NK-92 (cell line): ENCODE measurements around the gene PBRM1.

Source experiments
- DNase-seq: peaks from one replicate; lab custom pipeline; 2025; ENCODE audit not compliant: unreplicated experiment; lab: John Stamatoyannopoulos, UW

PBRM1 gene

DNA sequence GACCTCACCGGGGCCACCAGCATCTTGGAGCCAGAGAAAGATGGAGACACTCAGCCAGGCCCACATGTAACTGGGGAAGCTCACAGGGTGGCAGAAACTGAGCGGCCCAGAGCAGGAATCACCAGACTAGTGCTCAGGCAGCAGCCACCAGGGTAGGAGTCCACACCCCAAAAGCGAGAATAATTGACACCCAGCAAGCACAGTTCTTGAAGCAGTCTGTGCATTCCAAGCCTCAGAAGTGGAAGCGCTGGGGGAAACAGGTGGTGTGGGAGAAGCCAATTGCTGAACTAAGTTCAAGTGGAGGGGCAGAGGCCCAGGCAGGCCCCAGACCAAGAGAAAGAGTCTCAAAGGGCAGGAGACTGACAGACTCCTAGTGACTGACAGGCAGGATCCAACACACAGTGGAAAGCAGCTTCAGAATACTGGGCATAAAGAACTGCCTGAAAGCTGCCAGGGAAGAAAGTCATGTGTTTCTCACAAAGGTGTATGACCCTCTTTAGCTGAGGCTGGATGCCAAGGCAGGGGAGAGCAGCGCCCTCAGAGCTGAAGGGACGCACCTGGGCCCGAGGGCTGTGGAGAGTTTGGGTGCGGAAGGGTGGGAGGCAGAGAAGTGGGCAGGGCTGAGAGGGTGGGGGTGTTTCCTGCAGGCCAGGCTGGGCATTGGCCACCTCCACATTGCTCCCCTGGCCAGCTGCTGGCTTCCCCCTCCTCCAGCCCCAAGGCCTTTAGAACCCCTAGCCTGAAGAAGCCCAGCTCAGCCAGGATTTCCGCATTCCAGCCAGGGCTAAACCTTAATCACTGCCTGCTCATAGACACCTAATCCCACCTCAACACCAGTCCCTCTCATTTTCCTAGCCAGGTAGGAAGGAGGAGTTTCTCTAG lies 159.8 kb downstream of the PBRM1 start:
- DNase-seq: no peak

DNA sequence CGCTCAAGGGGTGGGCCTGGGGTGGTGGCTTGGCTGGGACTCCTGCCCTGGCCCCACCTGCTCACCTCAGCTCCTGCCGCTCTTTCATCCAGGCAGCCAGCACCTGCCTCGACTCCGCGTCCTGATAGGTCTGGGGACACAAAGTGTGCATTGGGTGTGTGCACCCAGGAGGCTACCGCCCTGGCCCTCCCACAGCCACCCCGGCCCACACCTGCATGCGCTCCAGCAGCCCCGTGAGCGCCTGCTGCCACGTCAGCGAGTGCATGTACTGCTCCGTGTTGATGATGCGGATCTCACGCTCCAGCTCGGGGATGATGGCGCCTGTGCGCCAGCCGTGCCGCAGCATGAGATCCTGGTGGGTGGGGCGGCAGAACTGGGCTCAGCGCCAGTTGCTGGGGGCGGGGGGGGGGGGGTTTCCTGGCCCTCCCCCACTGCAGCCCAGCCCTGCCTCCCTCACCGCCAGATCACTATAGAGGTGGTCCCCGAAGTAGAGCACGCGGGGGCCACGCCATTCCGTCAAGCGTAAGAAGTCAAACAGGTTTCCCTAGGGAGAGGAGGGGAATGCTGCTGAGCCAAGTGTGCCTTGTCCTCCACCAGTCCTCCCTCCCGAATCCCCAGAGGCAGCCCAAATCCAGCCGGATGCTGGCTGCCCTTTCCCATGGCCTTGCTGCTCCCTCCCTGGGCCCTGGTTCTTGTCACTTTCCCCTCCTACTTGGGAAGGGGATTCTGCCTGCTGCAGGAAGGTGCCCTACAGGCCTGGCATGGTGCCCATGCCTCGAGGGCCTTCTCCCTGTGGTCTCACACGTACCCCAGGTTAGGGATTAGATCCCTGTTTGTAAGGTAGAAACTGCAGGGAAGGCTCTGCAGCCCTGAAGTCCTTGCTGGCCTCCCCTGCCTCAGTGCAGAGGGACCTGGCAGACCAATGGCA lies 160.7 kb downstream of the PBRM1 start:
- DNase-seq: no peak

DNA sequence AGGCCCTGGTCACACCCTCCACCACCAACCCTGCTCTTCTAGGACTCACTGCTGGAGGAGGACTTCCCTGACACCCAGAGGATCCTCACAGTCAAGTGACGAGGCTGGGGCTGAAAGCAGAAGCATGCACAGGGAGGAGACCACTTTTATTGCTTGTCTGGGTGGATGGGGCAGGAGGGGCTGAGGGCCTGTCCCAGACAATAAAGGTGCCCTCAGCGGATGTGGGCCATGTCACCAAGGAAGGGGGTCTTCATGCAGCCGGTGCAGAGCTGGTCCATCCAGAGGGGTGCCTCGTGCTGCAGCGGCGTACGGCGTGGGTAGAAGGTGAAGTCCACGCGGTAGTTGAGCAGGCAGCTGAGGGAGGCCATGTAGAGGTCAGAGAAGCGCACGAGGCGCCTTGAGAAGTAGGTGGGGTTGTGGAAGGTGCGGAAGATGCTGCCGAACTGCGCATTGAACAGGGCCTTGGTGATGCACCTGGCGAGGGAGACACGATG lies 161.4 kb downstream of the PBRM1 start:
- no peak for DNase-seq

DNA sequence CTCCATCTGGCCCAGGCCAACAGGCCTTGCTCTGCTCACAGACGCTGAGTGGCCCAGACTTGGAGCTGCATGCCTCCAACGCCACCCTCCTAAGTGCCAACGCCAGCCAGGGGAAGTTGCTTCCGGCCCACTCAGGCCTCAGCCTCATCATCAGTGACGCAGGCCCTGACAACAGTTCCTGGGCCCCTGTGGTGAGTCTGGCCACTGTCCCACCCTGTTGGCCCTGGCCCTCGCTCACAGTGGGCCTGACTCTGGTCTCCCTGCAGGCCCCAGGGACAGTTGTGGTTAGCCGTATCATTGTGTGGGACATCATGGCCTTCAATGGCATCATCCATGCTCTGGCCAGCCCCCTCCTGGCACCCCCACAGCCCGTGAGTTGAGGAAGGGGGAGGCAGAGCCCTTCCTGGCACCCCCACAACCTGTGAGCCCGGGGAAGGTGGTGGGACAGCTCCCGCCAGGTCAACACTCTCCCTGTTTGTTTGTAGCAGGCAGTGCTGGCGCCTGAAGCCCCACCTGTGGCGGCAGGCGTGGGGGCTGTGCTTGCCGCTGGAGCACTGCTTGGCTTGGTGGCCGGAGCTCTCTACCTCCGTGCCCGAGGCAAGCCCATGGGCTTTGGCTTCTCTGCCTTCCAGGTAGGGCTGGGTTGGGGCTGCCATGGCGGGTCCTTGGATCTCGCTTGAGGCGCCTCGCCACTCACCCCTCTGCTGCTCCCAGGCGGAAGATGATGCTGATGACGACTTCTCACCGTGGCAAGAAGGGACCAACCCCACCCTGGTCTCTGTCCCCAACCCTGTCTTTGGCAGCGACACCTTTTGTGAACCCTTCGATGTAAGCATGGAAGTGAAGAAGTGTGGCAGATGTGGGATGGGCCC lies 162.1 kb downstream of the PBRM1 start:
- DNase-seq: no peak

DNA sequence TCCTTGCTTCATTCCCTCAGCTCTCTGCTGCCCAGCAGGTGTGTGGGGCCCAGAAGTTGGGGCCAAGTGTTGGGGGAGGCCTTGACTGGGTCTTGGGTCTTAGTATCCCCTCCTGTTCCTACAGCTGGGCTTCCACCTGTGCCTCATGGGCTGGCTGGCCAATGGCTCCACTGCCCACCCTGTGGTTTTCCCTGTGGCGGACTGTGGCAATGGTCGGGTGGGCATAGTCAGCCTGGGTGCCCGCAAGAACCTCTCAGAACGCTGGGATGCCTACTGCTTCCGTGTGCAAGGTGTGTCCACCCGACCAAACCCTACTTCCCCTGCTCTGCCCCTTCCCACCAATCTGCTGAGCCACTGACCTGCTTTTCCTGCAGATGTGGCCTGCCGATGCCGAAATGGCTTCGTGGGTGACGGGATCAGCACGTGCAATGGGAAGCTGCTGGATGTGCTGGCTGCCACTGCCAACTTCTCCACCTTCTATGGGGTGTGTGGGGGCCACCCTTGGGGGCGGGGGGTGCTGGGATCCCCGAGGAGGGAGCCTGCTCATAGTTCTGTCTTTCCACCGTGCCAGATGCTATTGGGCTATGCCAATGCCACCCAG lies 163.0 kb downstream of the PBRM1 start:
- DNase-seq: no peak

DNA sequence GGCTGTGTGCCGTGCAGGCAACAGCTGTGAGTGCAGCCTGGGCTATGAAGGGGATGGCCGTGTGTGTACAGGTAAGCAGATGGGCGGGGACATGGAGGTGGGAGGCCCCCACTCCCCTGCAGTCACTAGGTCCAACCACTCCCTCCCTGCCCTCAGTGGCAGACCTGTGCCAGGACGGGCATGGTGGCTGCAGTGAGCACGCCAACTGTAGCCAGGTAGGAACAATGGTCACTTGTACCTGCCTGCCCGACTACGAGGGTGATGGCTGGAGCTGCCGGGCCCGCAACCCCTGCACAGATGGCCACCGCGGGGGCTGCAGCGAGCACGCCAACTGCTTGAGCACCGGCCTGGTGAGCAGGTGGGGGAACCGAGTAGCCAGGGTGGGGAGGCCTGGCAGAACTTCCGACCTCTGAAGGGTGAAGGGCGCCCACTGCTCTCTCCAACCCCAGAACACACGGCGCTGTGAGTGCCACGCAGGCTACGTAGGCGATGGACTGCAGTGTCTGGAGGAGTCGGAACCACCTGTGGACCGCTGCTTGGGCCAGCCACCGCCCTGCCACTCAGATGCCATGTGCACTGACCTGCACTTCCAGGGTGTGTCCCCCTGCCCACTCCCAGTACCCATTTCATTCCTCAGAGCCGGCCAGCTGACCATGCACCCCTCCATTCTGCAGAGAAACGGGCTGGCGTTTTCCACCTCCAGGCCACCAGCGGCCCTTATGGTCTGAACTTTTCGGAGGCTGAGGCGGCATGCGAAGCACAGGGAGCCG lies 163.6 kb downstream of the PBRM1 start:
- no peak for DNase-seq

DNA sequence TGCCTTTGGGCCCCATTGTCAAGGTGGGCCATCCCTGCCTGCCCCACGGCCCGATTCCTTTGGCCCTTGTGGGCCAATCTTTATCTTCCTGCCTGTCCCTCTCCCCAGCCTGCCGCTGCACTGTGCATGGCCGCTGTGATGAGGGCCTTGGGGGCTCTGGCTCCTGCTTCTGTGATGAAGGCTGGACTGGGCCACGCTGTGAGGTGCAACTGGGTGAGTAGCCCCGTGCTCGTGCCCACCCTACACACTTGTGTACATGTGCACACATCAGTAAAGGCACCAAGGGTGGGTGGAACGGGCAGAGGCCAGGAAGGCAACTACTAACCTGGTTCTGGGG lies 164.3 kb downstream of the PBRM1 start:
- no peak for DNase-seq

DNA sequence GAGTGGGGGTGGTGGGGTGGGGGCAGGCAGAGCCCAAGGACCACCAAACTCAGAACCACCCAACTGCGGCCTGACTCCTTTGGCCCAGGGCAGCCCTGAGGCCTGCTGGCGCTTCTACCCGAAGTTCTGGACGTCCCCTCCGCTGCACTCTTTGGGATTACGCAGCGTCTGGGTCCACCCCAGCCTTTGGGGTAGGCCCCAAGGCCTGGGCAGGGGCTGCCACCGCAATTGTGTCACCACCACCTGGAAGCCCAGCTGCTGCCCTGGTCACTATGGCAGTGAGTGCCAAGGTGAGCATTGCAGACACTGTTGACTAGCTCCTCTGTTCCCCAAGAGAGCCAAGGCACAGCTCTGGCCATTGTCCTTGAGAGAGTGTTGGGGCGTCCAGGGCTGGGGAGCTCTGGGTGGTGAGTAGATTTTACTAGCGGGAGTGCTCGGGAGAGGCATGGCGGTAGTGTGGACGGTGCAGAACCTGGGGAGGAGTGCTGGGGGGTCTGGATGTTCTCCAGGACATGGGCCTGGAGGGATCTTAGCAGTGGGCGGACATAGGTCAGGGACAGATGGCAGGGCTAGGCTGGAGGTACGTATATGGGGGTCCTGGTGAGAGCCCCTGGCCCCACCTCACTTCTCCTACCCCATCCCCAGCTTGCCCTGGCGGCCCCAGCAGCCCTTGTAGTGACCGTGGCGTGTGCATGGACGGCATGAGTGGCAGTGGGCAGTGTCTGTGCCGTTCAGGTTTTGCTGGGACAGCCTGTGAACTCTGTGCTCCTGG lies 164.8 kb downstream of the PBRM1 start:
- DNase-seq: no peak

DNA sequence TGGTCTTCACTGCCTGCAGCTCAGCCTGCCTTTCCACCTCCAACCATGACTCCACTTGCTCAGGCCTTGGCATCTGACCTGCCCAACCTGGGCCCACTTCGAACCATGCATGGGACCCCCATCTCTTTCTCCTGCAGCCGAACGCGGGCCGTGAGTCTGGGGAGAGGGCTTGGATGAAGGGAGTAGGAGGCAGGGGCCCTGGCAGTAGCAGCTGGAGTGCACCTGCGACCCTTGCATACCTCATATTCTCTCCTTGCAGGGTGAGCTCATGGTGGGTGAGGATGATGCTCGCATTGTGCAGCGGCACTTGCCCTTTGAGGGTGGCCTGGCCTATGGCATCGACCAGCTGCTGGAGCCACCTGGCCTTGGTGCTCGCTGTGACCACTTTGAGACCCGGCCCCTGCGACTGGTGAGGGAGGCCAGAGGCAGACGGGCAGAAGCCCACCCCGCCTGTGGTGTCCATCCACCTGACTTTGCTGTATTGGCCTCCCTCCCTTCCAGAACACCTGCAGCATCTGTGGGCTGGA lies 165.5 kb downstream of the PBRM1 start:
- DNase-seq: no peak

DNA sequence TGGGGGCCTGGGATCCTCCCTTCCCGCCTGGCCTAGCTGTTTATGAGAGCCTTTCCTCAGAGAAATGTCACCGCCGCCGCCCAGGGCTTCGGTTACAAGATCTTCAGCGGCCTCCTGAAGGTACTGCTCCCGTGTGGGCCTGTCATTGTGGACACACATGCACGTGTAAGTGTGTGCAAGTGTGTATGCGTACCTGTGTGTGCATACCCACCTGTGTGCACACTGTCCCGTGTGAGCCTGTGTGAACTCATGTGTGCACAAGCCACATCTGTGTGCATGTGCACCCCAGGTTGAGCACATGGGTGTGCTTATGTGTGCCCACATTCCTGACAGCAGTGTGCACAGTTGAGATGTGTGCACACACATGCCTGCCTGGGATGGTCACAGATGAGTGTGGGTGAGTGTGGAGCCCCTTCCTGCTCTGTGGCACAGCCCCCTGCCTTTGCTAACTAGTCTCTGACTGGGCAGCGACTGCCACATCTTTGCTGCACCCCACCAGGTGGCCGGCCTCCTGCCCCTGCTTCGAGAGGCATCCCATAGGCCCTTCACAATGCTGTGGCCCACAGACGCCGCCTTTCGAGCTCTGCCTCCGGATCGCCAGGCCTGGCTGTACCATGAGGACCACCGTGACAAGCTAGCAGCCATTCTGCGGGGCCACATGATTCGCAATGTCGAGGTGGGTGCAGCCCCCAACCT lies 166.1 kb downstream of the PBRM1 start:
- no peak for DNase-seq

DNA sequence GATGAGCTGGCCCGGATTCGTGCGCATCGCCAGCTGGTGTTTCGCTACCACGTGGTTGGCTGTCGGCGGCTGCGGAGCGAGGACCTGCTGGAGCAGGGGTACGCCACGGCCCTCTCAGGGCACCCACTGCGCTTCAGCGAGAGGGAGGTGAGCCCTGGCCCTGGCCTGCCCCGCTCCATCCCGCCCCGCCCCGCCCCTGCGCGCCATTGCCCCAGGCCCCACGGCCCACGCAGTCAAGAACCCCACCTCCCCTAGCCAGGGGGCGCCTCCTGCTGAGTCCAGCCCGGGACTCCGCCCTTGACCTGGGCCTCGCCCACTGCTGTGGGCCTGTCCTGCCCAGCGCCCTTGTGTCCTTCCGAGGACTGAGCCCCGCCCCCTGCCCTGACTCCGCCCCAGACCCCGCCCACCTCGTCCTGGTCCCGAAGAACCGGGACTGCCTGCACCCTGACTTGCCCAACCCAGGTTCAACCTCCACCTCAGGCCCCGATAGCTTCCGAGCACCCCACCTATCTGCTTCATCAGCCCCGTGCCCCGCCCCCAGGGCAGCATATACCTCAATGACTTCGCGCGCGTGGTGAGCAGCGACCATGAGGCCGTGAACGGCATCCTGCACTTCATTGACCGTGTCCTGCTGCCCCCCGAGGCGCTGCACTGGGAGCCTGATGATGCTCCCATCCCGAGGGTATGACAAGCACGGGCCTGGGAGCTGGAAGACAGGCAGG lies 166.8 kb downstream of the PBRM1 start:
- DNase-seq: no peak

DNA sequence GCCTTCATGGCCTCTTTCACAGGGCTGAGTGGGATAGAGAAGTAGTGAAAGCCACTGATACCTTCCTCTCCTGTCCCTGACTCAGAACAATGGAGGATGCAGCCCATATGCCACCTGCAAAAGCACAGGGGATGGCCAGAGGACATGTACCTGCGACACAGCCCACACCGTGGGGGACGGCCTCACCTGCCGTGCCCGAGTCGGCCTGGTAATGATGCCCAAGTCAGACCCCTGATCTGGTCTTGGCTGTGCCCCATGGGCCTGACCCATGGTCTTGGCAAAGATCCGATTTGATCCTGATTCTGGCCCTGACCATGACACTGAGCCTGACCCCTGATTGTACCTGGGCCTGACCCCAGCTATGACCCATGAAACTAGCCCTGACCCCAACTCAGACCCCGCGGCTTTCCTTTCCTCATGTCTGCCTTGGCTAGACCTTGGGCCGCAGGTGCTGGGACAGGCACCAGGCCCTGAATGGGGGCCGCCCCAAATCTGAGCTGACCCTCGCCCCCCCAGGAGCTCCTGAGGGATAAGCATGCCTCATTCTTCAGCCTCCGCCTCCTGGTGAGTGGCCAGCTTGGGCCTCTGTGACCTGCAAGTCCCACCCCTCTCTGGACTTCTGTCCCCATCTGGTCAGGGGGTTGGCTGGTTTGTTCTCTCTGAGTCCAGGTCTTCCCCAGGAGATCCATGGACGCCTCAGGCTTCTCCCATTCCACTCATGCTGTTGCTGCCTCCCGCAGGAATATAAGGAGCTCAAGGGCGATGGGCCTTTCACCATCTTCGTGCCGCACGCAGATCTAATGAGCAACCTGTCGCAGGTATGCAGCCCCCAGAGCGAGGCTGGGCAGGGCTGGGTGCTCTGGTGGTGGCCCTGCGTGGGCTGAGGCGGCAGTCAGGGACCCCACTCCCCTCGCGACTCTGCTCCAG lies 167.7 kb downstream of the PBRM1 start:
- no peak for DNase-seq

DNA sequence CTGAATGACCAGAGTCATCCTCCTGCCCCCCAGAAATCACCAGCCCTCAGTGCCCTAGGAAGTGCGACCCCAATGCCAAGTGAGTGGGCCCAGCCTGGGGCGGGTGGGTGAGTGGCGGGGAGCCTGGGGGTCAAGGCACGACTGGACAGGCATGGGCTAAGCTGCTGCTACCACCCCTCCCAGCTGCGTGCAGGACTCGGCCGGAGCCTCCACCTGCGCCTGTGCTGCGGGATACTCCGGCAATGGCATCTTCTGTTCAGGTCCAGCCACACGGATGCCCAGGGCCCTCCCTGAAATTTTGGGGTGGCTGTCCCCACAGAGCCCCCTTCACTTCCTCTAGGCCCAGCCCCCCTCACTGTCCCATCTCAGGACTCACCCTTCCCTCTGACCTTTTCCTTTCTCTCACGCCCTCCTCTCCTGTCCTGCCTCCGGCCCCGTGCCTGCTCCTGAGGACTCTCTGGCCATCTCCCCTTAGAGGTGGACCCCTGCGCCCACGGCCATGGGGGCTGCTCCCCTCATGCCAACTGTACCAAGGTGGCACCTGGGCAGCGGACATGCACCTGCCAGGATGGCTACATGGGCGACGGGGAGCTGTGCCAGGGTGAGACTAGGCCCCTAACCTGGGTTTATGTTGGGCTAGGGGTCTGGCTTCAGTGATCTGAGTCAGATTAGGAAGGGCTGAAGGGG lies 169.1 kb downstream of the PBRM1 start:
- no peak for DNase-seq

DNA sequence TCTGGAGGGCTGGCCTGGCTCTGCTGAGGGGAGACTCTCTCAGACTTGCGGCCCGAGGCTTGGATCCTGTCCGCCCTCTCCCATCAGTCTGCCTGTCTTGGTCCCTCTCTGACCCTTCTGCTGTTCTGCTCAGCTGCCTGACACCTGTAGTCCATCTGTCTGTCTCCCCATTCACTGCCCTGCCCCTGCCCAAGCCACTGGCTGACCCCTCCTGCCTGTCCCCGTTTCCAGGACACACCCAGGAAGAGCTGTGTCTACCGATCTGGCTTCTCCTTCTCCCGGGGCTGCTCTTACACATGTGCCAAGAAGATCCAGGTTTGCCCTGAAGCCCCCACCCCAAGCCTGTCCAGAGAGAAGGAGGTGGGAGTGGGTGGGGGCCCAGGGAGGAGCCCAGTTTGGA lies 170.5 kb downstream of the PBRM1 start:
- no peak for DNase-seq

DNA sequence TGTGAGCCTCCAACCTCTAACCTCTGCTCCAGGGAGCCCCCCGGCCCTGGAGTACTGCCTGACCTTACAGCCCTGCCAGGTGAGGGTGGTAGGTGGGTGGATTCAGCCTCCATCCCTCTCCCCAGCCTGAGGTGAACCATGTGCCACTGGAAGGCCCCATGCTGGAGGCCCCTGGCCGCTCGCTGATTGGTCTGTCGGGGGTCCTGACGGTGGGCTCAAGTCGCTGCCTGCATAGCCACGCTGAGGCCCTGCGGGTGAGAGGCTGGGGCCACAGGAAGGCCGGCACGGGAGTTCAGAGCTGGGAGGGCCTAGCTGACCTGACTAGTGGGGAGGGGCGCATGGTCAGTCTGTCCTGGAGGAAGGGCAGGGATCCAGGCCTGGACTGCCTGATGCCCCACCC lies 171.1 kb downstream of the PBRM1 start:
- no peak for DNase-seq

DNA sequence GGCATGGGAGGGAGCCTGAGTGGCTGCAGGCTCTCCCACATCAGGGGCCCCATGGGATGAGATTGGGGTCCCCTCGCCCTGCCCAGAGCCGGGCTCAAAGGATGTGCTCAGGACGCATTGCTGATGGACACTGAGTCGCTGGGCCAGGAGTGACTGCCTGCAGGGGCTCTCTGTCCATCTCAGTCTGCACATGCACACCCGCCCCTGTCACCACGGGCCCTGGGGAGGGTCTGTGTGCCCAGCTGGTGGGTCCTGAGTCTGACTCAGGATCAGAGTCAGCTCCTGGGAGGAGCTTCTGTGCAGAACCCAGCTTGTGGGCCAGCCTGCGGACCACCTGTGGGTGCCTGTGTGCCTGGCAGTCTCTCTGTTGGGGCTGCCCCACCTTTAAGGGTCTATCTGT lies 172.4 kb downstream of the PBRM1 start:
- no peak for DNase-seq
